Erythroblast (primary cell): Measurements from ENCODE around the gene ITPR1.

Source experiments
- GATA1 ChIP-seq: IDR thresholded peaks from 2 replicates; pipeline ENCODE4 v1.6.1; 2011; ENCODE audit warnings: low read depth, mild to moderate bottlenecking, control low read depth, low read length, moderate library complexity
- POLR2A ChIP-seq: IDR thresholded peaks from 2 replicates; pipeline ENCODE4 v1.6.1; 2011; ENCODE audit warnings: mild to moderate bottlenecking, low read length

- no peak for TF ChIP-seq POLR2A
- TF ChIP-seq GATA1: no peak
Observed at GRCh38 chr3:4855676-4856075, 362.5 kb downstream of the ITPR1 start.
